ENCODE measurements around the gene ZIC4. TPM values are rescaled to one million over a fixed set of nuclear protein-coding genes. Genes with fewer than 3 reads are reported as not detected.

ZIC4 gene
- total and polyA plus RNA-seq, 2 of the 4 experiments (the other 2 are of a cell fraction): not detected

DNA sequence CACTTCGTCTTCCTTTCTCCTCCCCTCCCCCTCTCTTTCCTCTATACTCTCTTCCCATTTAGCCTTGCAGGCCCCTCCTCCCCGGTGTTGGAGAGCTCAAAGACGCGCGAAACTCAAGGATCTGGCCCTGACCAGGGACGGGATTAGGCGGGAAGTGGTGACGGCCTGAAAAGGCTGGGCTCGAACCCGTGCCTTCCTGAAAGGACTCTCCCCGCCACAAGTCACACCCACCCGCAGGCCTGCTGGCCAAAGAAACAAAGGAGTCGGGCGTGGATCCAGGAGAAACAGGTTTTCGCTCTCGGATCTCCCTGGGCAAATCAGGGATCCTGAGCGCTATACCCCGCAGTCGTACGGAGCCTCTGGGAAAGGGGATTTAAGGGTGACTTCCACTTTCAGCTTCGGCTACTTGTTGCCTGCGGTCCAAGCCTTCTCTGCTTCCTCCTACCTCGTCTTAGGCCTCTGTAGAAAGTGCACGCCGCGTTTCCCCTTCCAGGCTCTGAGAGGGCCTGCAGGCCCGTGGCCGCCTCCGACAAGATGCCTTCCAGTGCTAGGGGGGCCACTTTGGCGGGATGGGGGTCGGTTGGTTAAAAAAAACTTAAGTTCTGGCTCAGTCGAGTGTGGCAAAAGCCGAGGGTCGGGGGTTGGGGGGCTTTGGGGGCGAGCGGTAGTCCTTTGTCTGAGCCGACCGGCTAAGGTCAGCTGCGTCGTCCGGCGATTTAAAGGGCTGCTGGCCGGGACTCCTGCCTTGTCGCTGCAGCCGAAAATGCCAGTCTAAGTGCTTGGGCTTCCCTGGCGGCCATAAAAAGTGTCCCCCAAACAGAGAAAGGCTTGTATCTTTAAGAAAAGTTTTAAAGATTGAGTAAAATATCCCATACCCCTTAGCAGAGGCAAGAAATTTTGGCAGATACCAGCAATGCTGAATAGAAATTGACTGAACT lies 8.2 kb downstream of the ZIC4 start (continued):
- TF ChIP-seq CEBPB (IDR thresholded peaks at IDR 0.05; ENCODE audit: low read depth, low read length): no peak

DNA sequence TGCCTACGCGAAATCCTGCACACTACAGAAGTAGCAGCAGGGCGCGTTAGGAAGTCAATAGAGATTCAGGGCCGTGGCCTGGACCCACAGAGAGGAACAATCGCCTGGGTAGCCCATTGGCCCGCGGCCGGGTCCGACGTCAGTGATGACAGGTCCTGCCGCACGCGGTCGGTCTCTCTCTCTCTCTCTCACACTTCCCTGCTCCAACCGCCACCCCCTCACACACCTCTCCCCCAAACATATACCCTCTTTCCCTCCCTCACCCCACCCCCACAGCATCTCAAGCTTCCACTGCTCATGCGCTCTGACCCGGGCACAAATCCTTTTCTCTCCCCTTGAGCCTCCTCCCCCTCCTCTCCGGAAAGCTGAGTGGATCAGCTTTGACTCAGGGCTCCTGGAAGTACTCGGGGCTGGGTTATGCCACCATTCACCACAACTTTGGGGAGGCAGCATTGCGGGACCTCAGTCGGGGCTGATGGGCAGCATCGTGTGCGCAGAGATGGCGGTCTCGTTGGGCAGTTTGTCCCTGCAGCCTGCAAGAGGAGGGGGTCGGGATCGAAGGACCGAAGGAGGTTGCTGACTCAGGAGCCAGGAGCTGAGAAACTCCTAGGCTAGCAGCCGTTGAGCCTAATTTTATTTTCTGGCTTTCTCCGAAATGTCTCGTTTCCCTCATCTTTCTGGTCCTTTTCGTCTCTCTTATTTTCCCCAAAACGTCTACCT lies 9.0 kb downstream of the ZIC4 start:
- BruUV-seq (replicated peaks): no TSS peak
- DNase-seq (no peak), ATAC-seq (ENCODE audit: low read depth) (no peak)
- no peaks in the 10 kb centered on the region; the same call in 1 of the 2 replicates for H4K20me1 ChIP-seq (ENCODE audit: insufficient read depth, low read length)
- no peak overlapping the region for H3K27ac ChIP-seq (ENCODE audit: insufficient read depth, low read length)
- H3K4me3 ChIP-seq (ENCODE audit: insufficient read depth, low read depth, low read length): no peak overlapping the region
- H4K91ac ChIP-seq (ENCODE audit: insufficient read depth, low read depth, low read length): no peak overlapping the region
- H2AK9ac ChIP-seq (replicated peaks; ENCODE audit: low read depth, low read length, poor library complexity): no peak overlapping the region
- dilution Hi-C loops (cut with HindIII; ENCODE audit: low sequenced_read_pairs, unreplicated experiment) (no loop called here), in situ Hi-C loops (cut with MboI; ENCODE audit: low sequenced_read_pairs) (no loop called here), intact Hi-C loops (cut with micrococcal nuclease) (no loop called here)
- peaks cover 22% of the 10 kb centered on the region; the same call in 1 of the 2 replicates for H3K9me3 ChIP-seq (ENCODE audit: control insufficient read depth, insufficient read depth, low read length)
- peaks cover 80% of the 10 kb centered on the region for H3K27me3 ChIP-seq (ENCODE audit: control insufficient read depth, insufficient read depth, low read length)
- no peak overlapping the region for H3K23ac ChIP-seq (ENCODE audit: low read depth, low read length)
- no peak overlapping the region for H3K4ac ChIP-seq (ENCODE audit: low read depth, low read length)
- ChIA-PET CTCF (no interaction called here), POLR2A (ENCODE audit: unreplicated experiment) (interaction anchor here (0.6 kb wide), 1 partner anchor 26 kb away, joined by 3 read pairs; no protein-coding TSS in a partner anchor)
- H3K4me1 ChIP-seq (ENCODE audit: control insufficient read depth, insufficient read depth, low read length): no peaks in the 10 kb centered on the region
- H3K36me3 ChIP-seq (ENCODE audit: control insufficient read depth, insufficient read depth, low read length): no peaks in the 10 kb centered on the region
- no peak overlapping the region for H3K18ac ChIP-seq (ENCODE audit: low read depth, low read length)
- no peak overlapping the region for H2BK120ac ChIP-seq (ENCODE audit: low read depth, low read length)
- H3K79me1 ChIP-seq (ENCODE audit: low read depth in 1 of 2, low read length in 2 of 2): no peaks in the 10 kb centered on the region
- H2BK15ac ChIP-seq (ENCODE audit: low read depth, low read length): no peak overlapping the region
- H2AK5ac ChIP-seq (ENCODE audit: low read depth, low read length): no peak overlapping the region
- 4% methylated on average over 15 of the region's 34 CpGs; no CpG with 5 or more reads in 1 of the 2 experiments for WGBS, 2 experiments (ENCODE audit: extremely low coverage in 2 of 2, insufficient read length in 1 of 2)
- H3K9me1 ChIP-seq (ENCODE audit: insufficient read depth, low read length): no peaks in the 10 kb centered on the region
- H2AFZ ChIP-seq (replicated peaks; ENCODE audit: low read length, poor library complexity): no peak overlapping the region
- H3K56ac ChIP-seq (ENCODE audit: extremely low read depth, insufficient read depth, low read length): no peak overlapping the region
- H2BK5ac ChIP-seq (ENCODE audit: low read depth, low read length, poor library complexity, severe bottlenecking): no peak overlapping the region
- no peak overlapping the region for H2BK20ac ChIP-seq (ENCODE audit: low read depth, low read length)
- H3K4me2 ChIP-seq (ENCODE audit: low read depth, low read length): no peak overlapping the region
- no peak overlapping the region for H3K9ac ChIP-seq (ENCODE audit: low read depth, low read length)
- H4K5ac ChIP-seq (ENCODE audit: low read depth, low read length): no peak overlapping the region
- H3K14ac ChIP-seq (replicated peaks; ENCODE audit: low read depth, low read length): no peak overlapping the region
- no peak overlapping the region for H4K8ac ChIP-seq (ENCODE audit: low read depth in 2 of 2, low read length in 2 of 2)
- no peak for TF ChIP-seq NFE2L2 (IDR thresholded peaks at IDR 0.05; ENCODE audit: low read depth, low read length)
- no peak for TF ChIP-seq MAZ (IDR thresholded peaks at IDR 0.05; ENCODE audit: borderline replicate concordance, low read depth, low read length)
- TF ChIP-seq POLR2A (IDR thresholded peaks at IDR 0.05; ENCODE audit: low read depth, low read length): no peak
- TF ChIP-seq CHD1 (IDR thresholded peaks at IDR 0.05; ENCODE audit: low read depth, low read length): no peak
- TF ChIP-seq, protein P1, sequence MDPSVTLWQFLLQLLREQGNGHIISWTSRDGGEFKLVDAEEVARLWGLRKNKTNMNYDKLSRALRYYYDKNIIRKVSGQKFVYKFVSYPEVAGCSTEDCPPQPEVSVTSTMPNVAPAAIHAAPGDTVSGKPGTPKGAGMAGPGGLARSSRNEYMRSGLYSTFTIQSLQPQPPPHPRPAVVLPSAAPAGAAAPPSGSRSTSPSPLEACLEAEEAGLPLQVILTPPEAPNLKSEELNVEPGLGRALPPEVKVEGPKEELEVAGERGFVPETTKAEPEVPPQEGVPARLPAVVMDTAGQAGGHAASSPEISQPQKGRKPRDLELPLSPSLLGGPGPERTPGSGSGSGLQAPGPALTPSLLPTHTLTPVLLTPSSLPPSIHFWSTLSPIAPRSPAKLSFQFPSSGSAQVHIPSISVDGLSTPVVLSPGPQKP (IDR thresholded peaks at IDR 0.05; ENCODE audit: borderline replicate concordance, low read depth, low read length): no peak
- TF ChIP-seq CEBPB (IDR thresholded peaks at IDR 0.05; ENCODE audit: low read depth, low read length): no peak
- TF ChIP-seq MAFK (IDR thresholded peaks at IDR 0.05; ENCODE audit: low read depth, low read length): no peak
- no peak for TF ChIP-seq RCOR1 (IDR thresholded peaks at IDR 0.05; ENCODE audit: insufficient replicate concordance, low read length)
- TF ChIP-seq, protein P2, sequence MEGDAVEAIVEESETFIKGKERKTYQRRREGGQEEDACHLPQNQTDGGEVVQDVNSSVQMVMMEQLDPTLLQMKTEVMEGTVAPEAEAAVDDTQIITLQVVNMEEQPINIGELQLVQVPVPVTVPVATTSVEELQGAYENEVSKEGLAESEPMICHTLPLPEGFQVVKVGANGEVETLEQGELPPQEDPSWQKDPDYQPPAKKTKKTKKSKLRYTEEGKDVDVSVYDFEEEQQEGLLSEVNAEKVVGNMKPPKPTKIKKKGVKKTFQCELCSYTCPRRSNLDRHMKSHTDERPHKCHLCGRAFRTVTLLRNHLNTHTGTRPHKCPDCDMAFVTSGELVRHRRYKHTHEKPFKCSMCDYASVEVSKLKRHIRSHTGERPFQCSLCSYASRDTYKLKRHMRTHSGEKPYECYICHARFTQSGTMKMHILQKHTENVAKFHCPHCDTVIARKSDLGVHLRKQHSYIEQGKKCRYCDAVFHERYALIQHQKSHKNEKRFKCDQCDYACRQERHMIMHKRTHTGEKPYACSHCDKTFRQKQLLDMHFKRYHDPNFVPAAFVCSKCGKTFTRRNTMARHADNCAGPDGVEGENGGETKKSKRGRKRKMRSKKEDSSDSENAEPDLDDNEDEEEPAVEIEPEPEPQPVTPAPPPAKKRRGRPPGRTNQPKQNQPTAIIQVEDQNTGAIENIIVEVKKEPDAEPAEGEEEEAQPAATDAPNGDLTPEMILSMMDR (conservative IDR thresholded peaks at IDR 0.05; ENCODE audit: low read depth, low read length): no peak
- no peak for TF ChIP-seq MXI1 (IDR thresholded peaks at IDR 0.05; ENCODE audit: borderline replicate concordance, low read depth, low read length)
- no peak for TF ChIP-seq RAD21 (IDR thresholded peaks at IDR 0.05; ENCODE audit: low read length)
